Astrocyte of the cerebellum (primary cell): ENCODE results near the gene C11orf21.

Experiments used
- DNase-seq: peaks from one replicate; pipeline ENCODE4 v3.0.0-alpha.2; 2011; ENCODE audit warnings: low read depth
- H3K4me3 ChIP-seq: 2 replicates; pipeline ENCODE4 v1.5.1; 2011; ENCODE audit warnings: mild to moderate bottlenecking, low read depth, low read length, moderate library complexity
- in situ Hi-C: cut with HindIII; loops from 2 replicates; pipeline ENCODE4 v1.10.0; 2017; ENCODE audit warnings: low sequenced_read_pairs
- TF ChIP-seq, protein P1 (sequence below): IDR thresholded peaks from 2 replicates; pipeline ENCODE4 v1.5.1; 2012; ENCODE audit warnings: low read length, low read depth, moderate library complexity, mild to moderate bottlenecking; ENCODE audit errors: missing control alignments

C11orf21 gene

DNA sequence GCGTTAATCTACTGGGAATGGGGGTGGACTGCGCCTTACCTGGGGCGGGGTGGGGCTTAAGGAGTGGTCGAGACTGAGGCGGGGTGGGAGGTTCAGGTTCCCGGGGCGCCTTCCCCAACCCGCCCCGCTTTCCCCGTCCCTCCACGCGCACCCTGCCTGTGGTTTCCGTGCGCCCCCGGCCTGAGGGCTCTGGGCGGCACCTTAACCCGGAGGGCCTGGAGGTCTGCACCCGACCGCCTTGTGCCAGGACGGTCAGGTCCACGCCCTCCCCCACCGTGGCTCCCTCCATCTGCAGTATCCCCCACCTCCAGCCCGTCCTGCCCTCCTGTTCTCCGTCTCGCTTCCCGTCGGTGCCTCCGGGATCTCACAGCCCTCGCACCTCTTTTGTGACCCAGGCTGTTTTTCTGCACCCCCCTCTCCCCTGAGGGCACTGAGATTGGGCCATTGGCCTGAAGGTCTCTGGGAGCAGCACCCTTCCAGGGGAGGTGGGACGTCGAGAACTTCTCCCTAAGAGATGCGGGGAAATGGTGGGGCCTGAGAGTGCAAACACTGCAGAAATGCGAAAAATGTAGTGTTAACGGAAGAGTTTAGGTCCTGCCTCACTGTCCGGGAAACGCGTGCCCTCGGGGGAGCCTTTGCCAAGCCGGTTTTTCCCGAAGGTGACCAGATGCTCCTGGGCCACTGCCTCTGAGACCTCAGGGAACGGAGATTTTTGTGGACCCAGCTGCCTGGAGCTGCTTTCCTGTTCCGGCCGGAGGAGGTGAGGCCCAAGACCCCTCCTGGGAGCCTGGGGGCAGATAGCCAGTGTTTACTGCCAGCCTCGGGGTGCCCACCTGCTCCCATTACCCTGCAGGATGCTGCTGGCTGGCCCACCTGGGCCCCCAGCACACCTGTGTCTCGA, 30.1 kb downstream of the C11orf21 start:
- DNase-seq: no peak
- TF ChIP-seq, protein P1, sequence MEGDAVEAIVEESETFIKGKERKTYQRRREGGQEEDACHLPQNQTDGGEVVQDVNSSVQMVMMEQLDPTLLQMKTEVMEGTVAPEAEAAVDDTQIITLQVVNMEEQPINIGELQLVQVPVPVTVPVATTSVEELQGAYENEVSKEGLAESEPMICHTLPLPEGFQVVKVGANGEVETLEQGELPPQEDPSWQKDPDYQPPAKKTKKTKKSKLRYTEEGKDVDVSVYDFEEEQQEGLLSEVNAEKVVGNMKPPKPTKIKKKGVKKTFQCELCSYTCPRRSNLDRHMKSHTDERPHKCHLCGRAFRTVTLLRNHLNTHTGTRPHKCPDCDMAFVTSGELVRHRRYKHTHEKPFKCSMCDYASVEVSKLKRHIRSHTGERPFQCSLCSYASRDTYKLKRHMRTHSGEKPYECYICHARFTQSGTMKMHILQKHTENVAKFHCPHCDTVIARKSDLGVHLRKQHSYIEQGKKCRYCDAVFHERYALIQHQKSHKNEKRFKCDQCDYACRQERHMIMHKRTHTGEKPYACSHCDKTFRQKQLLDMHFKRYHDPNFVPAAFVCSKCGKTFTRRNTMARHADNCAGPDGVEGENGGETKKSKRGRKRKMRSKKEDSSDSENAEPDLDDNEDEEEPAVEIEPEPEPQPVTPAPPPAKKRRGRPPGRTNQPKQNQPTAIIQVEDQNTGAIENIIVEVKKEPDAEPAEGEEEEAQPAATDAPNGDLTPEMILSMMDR: no peak

DNA sequence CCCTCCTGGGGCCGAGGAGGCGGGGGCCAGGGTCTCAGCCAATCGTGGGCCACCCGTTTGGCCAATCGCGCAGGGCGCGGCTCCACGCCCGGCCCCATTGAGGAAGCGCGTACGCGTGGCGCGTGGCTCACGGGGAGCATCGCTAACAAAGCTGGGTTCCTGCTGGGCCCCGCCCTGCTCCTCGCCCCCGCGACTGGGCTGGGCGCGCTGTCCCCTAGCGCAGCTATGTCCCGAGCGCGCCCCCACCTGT, 30.7 kb downstream of the C11orf21 start:
- TF ChIP-seq, protein P1: no peak
- in situ Hi-C loops: no loop called here
- no peak overlapping the region for H3K4me3 ChIP-seq
- no peak for DNase-seq

More for the DNA sequence above, 30.1 kb downstream of the C11orf21 start:
- H3K4me3 ChIP-seq: no peak overlapping the region
- in situ Hi-C loops: no loop called here

DNA sequence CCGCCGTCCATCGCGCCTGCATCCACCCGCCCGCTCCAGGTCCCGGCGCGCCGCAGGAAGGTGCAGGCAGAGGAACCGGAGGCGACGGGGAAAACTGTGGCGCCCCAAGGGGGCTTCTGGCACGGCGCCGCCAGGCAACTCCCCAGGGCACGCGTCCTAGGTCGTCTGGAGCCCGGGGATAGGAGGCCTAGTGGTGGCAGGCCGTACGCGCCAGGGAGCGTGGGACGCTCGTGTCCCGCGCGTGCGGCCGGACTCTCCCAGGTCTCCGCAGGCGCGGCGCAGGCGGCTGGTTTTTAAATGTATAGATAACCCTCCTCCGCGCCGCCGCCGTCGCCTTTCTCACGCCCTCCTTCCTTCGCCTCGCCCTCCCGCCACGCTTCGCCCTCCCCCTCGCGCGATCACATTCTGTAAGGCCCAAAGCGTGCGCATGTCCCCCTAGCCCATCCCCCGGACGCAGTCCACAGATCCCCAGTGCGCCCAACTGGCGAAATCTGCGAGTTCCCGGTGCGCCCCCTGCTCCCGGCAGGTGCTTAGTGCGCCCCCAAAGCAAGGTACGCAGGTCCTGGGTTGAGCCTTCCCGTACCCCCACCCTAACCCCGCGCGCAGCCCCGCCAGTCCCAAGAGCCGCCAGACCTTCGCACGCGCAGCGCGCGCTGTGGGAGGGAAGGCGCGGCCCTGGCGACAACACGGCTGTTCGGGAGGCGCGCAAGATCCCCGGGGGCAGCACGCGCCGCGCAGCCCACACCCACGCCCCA, 31.2 kb downstream of the C11orf21 start, which contains the start of gene ASCL2:
TSS of gene ASCL2 (minus strand) at position 267 of the 755 bp plus-strand sequence. CDS start at position 11, 256 bp downstream.
- DNase-seq: no peak
- TF ChIP-seq, protein P1: no peak
- in situ Hi-C loops: no loop called here
- H3K4me3 ChIP-seq: no peak within 1 kb of the TSS

DNA sequence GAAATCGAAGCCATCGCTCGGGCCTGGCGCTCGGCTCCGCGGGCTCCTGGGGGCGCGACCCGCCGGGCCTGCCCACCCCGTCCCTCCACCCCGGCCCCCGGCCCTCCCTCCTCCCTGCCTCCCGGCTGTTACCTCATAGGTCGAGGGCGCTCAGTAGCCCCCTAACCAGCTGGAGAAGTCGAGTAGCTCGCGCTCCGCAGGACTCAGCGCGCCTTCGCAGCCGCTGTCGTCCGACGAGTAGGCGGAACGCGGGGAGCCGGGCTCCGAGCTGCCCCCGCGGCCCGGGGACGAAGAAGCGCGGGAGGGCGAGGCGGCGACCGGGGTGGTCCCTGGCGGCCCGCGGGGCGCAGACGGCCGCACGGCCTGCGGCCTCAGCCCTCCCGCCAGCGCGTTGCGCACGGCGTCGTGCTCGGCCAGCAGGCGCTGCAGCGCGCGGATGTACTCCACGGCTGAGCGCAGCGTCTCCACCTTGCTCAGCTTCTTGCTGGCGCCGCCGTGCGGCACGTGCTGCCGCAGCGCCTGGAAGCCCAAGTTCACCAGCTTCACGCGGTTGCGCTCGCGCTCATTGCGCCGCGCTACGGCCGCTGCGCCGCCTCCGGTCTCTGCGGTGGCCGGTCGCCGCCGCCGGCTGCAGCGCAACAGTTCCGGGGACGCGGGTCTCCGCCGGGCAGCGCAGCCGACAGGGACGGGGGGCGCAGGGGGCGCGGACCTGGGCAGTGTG, 32.0 kb downstream of the C11orf21 start:
- no peak overlapping the region for H3K4me3 ChIP-seq
- DNase-seq: no peak
- in situ Hi-C loops: loop anchor here (5.0 kb wide), 1 partner anchor 73 kb away; no protein-coding TSS in a partner anchor

DNA sequence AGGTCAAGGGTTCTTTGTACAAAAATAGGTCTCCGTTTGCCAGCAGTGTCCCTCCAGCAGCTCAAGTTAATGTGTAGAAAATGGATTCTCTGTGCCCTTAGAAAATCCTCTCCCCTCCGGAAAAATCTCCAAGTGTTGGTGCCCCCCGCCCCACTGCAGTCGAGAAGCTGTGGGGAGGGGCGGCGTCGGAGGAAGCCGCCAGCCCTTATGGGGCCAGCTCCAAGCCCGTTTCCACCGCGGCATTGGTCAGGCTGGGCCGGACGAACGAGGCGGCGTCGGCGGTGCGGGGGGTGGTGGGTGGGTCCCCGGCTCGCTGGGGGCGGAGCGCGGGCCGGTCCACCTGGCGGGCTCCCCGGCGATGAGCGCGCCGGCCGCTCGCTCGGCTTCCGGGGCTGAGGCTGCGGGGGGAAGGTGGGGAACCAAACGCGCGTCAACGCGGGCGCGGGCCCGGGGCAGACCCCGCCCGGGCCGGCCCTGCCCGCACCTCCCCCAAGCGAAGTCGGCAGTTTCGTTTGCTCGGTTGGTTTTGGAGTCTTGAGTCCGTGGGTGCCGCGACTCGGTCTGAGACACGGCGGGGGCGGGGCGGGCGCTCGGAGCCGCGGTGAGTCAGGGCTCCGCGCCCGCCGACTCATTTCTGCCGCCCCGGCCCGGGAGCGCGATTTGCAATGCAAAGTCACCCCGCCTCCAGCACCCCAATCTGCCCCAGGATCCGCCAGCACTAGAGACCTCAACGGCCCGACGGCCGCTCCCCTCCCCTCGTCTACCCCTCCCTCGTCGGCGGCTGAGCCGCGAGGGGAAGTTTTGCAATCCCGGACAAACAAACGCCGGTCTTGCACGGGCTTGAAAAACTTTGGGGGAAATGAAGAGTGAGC, 32.8 kb downstream of the C11orf21 start:
- DNase-seq: no peak
- TF ChIP-seq, protein P1: no peak
- in situ Hi-C loops: loop anchor here (5.0 kb wide), 1 partner anchor 73 kb away; no protein-coding TSS in a partner anchor
- no peak overlapping the region for H3K4me3 ChIP-seq

More for the DNA sequence above, 32.0 kb downstream of the C11orf21 start:
- TF ChIP-seq, protein P1: no peak
